K562 (cell line): ENCODE data around the gene C11orf86. TPM values are rescaled to one million over a fixed set of nuclear protein-coding genes. Genes with fewer than 3 reads are reported as not detected.

Experiments used
- ATAC-seq: fragments of 200-7000 bp; cut with Tn5 transposase; 3 replicates; pipeline ENCODE4 v1.9.1; 2020; ENCODE audit warnings: moderate library complexity
- BruUV-seq: library from RNA; stranded (reverse); fragments of 400-500 nt; replicated peaks from 2 replicates; lab custom pipeline; 2021; lab: Mats Ljungman, UMichigan
- CTCF ChIA-PET: fragments of 300-600 bp; formaldehyde crosslinking; extraction: SDS; loops from one replicate; lab custom pipeline; 2021; ENCODE audit warnings: low intra/inter-chr PET ratio; lab: Yijun Ruan, JAX
- POLR2A ChIA-PET: fragments of 300-600, 350-650 bp; sonication (Branson Sonifier 250); formaldehyde crosslinking; extraction: SDS; loops from one replicate; lab custom pipeline; 2021; ENCODE audit warnings: antibody characterized with exemption, inconsistent platforms; lab: Yijun Ruan, JAX
- DNase-seq, 4 experiments: peaks; one replicate each; pipeline versions ENCODE4 v3.0.0 to v3.0.0-alpha.2; 2011 to 2018; ENCODE audit warnings: low spot score in 3 of 4, mixed read lengths in 3 of 4; ENCODE audit errors: extremely low read depth in 1 of 4
- FAIRE-seq: peaks from 2 replicates; lab custom pipeline; 2011; peaks lifted over from hg19 to GRCh38; lab: Jason Lieb, UNC
- H2AFZ ChIP-seq: 2 replicates; pipeline ENCODE4 v1.6.0; 2011; ENCODE audit warnings: low read depth, low read length, control low read depth, inconsistent platforms
- H3K27ac ChIP-seq: fragments of 200-600 bp; 3 replicates; pipeline ENCODE4 v1.8.0; 2011; ENCODE audit warnings: low read depth, mild to moderate bottlenecking, control low read depth, inconsistent platforms, low read length, moderate library complexity, mixed read lengths; ENCODE audit errors: extremely low read depth
- H3K27me3 ChIP-seq, 2 experiments: fragments of 300-600 bp in 1 of 2; 2 replicates in 1 of 2; 3 replicates in 1 of 2; pipeline versions ENCODE4 v1.6.0 to v1.8.0; 2011; ENCODE audit warnings: inconsistent platforms in 2 of 2, low read length in 2 of 2, mild to moderate bottlenecking in 1 of 2, mixed read lengths in 1 of 2, moderate library complexity in 1 of 2; ENCODE audit not compliant: control insufficient read depth in 2 of 2, insufficient read depth in 2 of 2
- H3K36me3 ChIP-seq: fragments of 300-600 bp; 3 replicates; pipeline ENCODE4 v1.8.0; 2011; ENCODE audit warnings: mild to moderate bottlenecking, low read length, inconsistent platforms; ENCODE audit not compliant: control insufficient read depth, insufficient read depth
- H3K4me1 ChIP-seq, 2 experiments: fragments of 200-600 bp in 1 of 2; replicated peaks in 1 of 2; 2 replicates in 1 of 2; 3 replicates in 1 of 2; pipeline versions ENCODE4 v1.5.1 to v1.8.0; 2011; ENCODE audit warnings: inconsistent platforms in 2 of 2, low read length in 2 of 2, mild to moderate bottlenecking in 1 of 2, mixed read lengths in 1 of 2, moderate library complexity in 1 of 2; ENCODE audit not compliant: control insufficient read depth in 2 of 2, insufficient read depth in 2 of 2
- H3K4me2 ChIP-seq: 2 replicates; pipeline ENCODE4 v1.6.1; 2011; ENCODE audit warnings: low read length, control low read depth, inconsistent platforms, mixed read lengths; ENCODE audit not compliant: insufficient read depth
- H3K4me3 ChIP-seq: fragments of 200-600 bp; sonication (generic), shearing (Covaris generic); 2 replicates; pipeline ENCODE4 v1.5.1; 2016; ENCODE audit warnings: control low read depth, inconsistent platforms
- H3K79me2 ChIP-seq: fragments of 200-600 bp; 3 replicates; pipeline ENCODE4 v1.8.0; 2011; ENCODE audit warnings: low read length, inconsistent platforms; ENCODE audit not compliant: control insufficient read depth, insufficient read depth
- H3K9ac ChIP-seq, 2 experiments: 2 replicates each; pipeline versions ENCODE4 v1.6.0 to v1.6.1; 2011; ENCODE audit warnings: low read depth in 2 of 2, low read length in 2 of 2, control low read depth in 1 of 2, inconsistent platforms in 1 of 2, mild to moderate bottlenecking in 1 of 2, mixed read lengths in 1 of 2; ENCODE audit not compliant: insufficient read depth in 1 of 2
- H3K9me1 ChIP-seq: one replicate; pipeline ENCODE4 v1.6.0; 2011; ENCODE audit warnings: inconsistent platforms, mild to moderate bottlenecking, low read length, moderate library complexity; ENCODE audit not compliant: control insufficient read depth, insufficient read depth
- H3K9me3 ChIP-seq: replicated peaks from 2 replicates; pipeline ENCODE4 v1.5.1; 2011; ENCODE audit warnings: low read depth, low read length, inconsistent platforms; ENCODE audit not compliant: control insufficient read depth, insufficient read depth
- H4K20me1 ChIP-seq: replicated peaks from 2 replicates; pipeline ENCODE4 v1.6.1; 2011; ENCODE audit warnings: low read length, inconsistent platforms, mixed read lengths; ENCODE audit not compliant: control insufficient read depth, insufficient read depth
- CBX3 ChIP-seq, 2 experiments: IDR thresholded peaks; 1 replicate in 1 of 2; 2 replicates in 1 of 2; pipeline ENCODE4 v1.6.1; 2012; ENCODE audit warnings: inconsistent platforms in 2 of 2, low read length in 2 of 2, borderline replicate concordance in 1 of 2, control low read depth in 1 of 2
- DPF2 ChIP-seq: fragments of 450-650 bp; IDR thresholded peaks from 2 replicates; pipeline ENCODE4 v1.6.1; 2016
- ERF ChIP-seq: fragments of 450-650 bp; formaldehyde crosslinking; IDR thresholded peaks from 2 replicates; pipeline ENCODE4 v1.4.0; 2020; ENCODE audit warnings: mild to moderate bottlenecking, mixed read lengths
- EZH2 ChIP-seq: IDR thresholded peaks from 2 replicates; pipeline ENCODE4 v1.6.1; 2012; ENCODE audit warnings: low read depth, mild to moderate bottlenecking, inconsistent platforms, low read length, borderline replicate concordance
- FOXM1 ChIP-seq, 2 experiments: fragments of 450-650 bp in 1 of 2; sonication (generic) in 1 of 2; formaldehyde crosslinking in 1 of 2; IDR thresholded peaks; 2 replicates each; pipeline versions ENCODE4 v1.6.1 to v1.9.0; 2017 to 2022; ENCODE audit warnings: low read depth in 2 of 2, mild to moderate bottlenecking in 2 of 2, missing genetic modification reagents in 1 of 2, moderate library complexity in 1 of 2
- GABPA ChIP-seq: fragments of 200-800 bp; sonication (Bioruptor generic); conservative IDR thresholded peaks from 2 replicates; pipeline ENCODE4 v1.6.1; 2016; ENCODE audit warnings: low read depth, missing genetic modification characterization, missing compliant biosample characterization
- HNRNPL ChIP-seq: fragments of 200-400 bp; formaldehyde crosslinking; IDR thresholded peaks from 2 replicates; pipeline ENCODE4 v1.6.1; 2017; ENCODE audit warnings: low read depth, mild to moderate bottlenecking, low read length
- IFI16 ChIP-seq: fragments of 250-450 bp; sonication (Bioruptor Pico); IDR thresholded peaks from 2 replicates; pipeline ENCODE4 v2.1.2; 2022; ENCODE audit warnings: mild to moderate bottlenecking, inconsistent platforms
- MAFG ChIP-seq: fragments of 450-650 bp; conservative IDR thresholded peaks from 2 replicates; pipeline ENCODE4 v1.6.1; 2016; ENCODE audit warnings: missing genetic modification characterization, missing compliant biosample characterization
- NFATC3 ChIP-seq: fragments of 450-650 bp; IDR thresholded peaks from 2 replicates; pipeline ENCODE4 v1.6.1; 2017; ENCODE audit warnings: mild to moderate bottlenecking
- PTRF ChIP-seq: fragments of 450-650 bp; IDR thresholded peaks from 2 replicates; pipeline ENCODE4 v1.6.1; 2016; ENCODE audit warnings: mild to moderate bottlenecking, missing genetic modification characterization, missing compliant biosample characterization
- RBM39 ChIP-seq: fragments of 200-400 bp; formaldehyde crosslinking; optimal IDR thresholded peaks from 2 replicates; pipeline ENCODE3; 2018; ENCODE audit warnings: low read depth, low read length
- SAP30 ChIP-seq: fragments of 200-600 bp; sonication (generic); IDR thresholded peaks from 2 replicates; pipeline ENCODE4 v1.6.1; 2012; ENCODE audit warnings: borderline replicate concordance, low read depth, mild to moderate bottlenecking, moderate library complexity, low read length, control low read depth, inconsistent platforms; ENCODE audit not compliant: insufficient read depth, poor library complexity, severe bottlenecking
- TAF9B ChIP-seq: fragments of 450-650 bp; IDR thresholded peaks from 2 replicates; pipeline ENCODE4 v1.6.1; 2018; ENCODE audit warnings: mild to moderate bottlenecking; ENCODE audit not compliant: partially characterized antibody
- TBL1XR1 ChIP-seq, 2 experiments: IDR thresholded peaks; 2 replicates each; pipeline ENCODE4 v1.6.1; 2012; ENCODE audit warnings: improper control_type of control experiment in 2 of 2, low read length in 2 of 2, mild to moderate bottlenecking in 1 of 2
- TRIM24 ChIP-seq, 2 experiments: fragments of 450-650 bp; IDR thresholded peaks; 2 replicates each; pipeline ENCODE4 v1.6.1; 2016
- TRIM28 ChIP-seq: fragments of 450-650 bp; IDR thresholded peaks from 2 replicates; pipeline ENCODE4 v1.6.1; 2017
- ZBTB8A ChIP-seq: fragments of 450-650 bp; IDR thresholded peaks from 2 replicates; pipeline ENCODE4 v1.6.1; 2018; ENCODE audit warnings: mild to moderate bottlenecking, moderate library complexity; ENCODE audit not compliant: partially characterized antibody
- ZNF316 ChIP-seq: fragments of 450-650 bp; IDR thresholded peaks from 2 replicates; pipeline ENCODE4 v1.6.1; 2016
- ZNF57 ChIP-seq: fragments of 450-650 bp; formaldehyde crosslinking; IDR thresholded peaks from 2 replicates; pipeline ENCODE4 v1.4.0; 2020; ENCODE audit warnings: mild to moderate bottlenecking, moderate library complexity
- ZNF79 ChIP-seq: fragments of 250-450 bp; sonication (Bioruptor Pico); IDR thresholded peaks from 2 replicates; pipeline ENCODE4 v1.4.0; 2020; ENCODE audit warnings: low read depth, mild to moderate bottlenecking, moderate library complexity
- WGBS: fragments of 100-300 bp; shearing (Covaris generic); methylation state at CpG from one replicate; pipeline ENCODE4 v1.1.6; 2016; ENCODE audit warnings: low coverage, mixed read lengths; ENCODE audit not compliant: insufficient coverage; ENCODE audit errors: missing lambda C conversion rate; 5-methylcytosine and 5-hydroxymethylcytosine counted together
- in situ Hi-C: fragments of 300-500 bp; cut with MboI; formaldehyde crosslinking; loops from 4 replicates; pipeline ENCODE4 v1.15.0; 2018; ENCODE audit warnings: inconsistent platforms, mixed read lengths
- intact Hi-C: fragments of 100-400 bp; cut with micrococcal nuclease; formaldehyde crosslinking; loops from 2 replicates; pipeline ENCODE4 v1.14.2; 2022
- polyA plus RNA-seq, 8 experiments: library from polyadenylated mRNA; depleted of rRNA in 4 of 8; stranded (reverse) in 5 of 8; unstranded in 3 of 8; fragments of >200 nt; fragmentation: Nextera tagmentation in 2 of 8; fragmentation: Illumina TruSeq in 1 of 8; extraction: Ambion mirVana in 2 of 8; extraction: Trizol in 1 of 8; gene quantifications; 2 replicates each; pipeline versions ENCODE4 v1.2.1 to v1.2.3, GENCODE V29; 2011 to 2014; ENCODE audit warnings: inconsistent platforms in 1 of 8, missing spikeins in 1 of 8
- total RNA-seq, 7 experiments: library from RNA; depleted of rRNA in 6 of 7; stranded (reverse); fragments of >200 nt in 6 of 7; fragmentation: Illumina TruSeq in 2 of 7; extraction: Trizol in 2 of 7; gene quantifications; 2 replicates each; pipeline versions ENCODE4 v1.2.1 to v1.2.3, GENCODE V29; 2011 to 2021; ENCODE audit warnings: low replicate concordance in 1 of 7
- TF ChIP-seq, protein P1 (sequence below): fragments of 450-650 bp; IDR thresholded peaks from 2 replicates; pipeline ENCODE4 v1.6.1; 2018; ENCODE audit not compliant: partially characterized antibody

Gene C11orf86
- total and polyA plus RNA-seq, 9 of the 15 experiments (the other 6 are each of a cell fraction or from before 2014, with no cell fraction given): not detected

DNA sequence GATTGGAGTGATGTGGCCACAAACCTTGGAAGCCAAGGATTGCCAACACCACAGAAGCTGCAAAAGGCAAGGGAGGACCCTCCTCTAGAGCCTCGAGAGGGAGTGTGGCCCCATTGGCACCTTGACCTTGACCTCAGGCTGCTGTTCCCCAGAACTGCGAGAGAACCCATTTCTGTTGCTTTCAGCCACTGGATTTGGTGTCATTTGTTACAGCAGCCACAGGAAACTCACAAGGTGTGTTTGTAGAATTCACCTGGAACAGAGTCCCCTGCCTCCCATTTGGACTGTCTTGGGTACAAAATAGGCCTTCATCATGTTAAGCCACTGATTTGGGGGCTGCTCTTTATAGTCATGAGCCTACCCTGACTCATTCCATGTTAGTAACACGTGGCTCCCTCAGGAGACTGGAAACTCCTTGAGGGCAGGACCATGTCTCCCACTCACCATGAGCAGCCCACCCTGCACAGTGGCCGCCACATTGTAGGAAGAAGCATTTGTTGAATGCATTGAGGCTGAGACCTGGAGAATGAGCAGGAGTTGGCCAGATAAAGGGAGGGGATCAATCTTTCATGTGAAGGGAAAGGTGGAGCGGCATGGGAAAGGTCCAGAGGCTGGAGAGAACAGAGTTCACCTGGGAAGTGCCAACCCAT, 8.3 kb downstream of the C11orf86 start:
- intact Hi-C loops: no loop called here
- Histone ChIP-seq H3K9me1 (no peaks in the 10 kb centered on the region), H3K79me2 (no peaks in the 10 kb centered on the region), H3K4me1 (peaks cover 2 to 9% of the 10 kb centered on the region in 2 experiments; a peak in 4 of 5 replicates), H3K4me2 (no peak overlapping the region), H3K9me3 (no peaks in the 10 kb centered on the region), H3K27ac (no peak overlapping the region), H2AFZ (no peak overlapping the region), H3K36me3 (no peaks in the 10 kb centered on the region), H3K9ac (no peak overlapping the region), H4K20me1 (no peaks in the 10 kb centered on the region), H3K4me3 (no peak overlapping the region), H3K27me3 (no peaks in the 10 kb centered on the region)
- no TSS peak for BruUV-seq
- ATAC-seq: no peak
- CTCF ChIA-PET: no interaction called here
- in situ Hi-C loops: loop anchor here (5.0 kb wide), 1 partner anchor 291 kb away; no protein-coding TSS in a partner anchor
- no peak for DNase-seq
- 57% methylated on average over 5 of the region's 5 CpGs for WGBS
- no peak for TF ChIP-seq TAF9B
- no peak for TF ChIP-seq HNRNPL
- no peak for TF ChIP-seq ZBTB8A
- TF ChIP-seq IFI16: no peak
- no peak for TF ChIP-seq DPF2
- peak; percentile 25 to 40; a peak in 2 of 4 replicates for TF ChIP-seq TRIM24 (IDR thresholded peaks at IDR 0.05)
- no peak for TF ChIP-seq MAFG (tag)
- TF ChIP-seq ERF (CRISPR knock-in tag): no peak
- TF ChIP-seq TRIM28: peak; percentile 59; the same call in 1 of the 2 replicates
- no peak for TF ChIP-seq PTRF
- TF ChIP-seq, protein P1, sequence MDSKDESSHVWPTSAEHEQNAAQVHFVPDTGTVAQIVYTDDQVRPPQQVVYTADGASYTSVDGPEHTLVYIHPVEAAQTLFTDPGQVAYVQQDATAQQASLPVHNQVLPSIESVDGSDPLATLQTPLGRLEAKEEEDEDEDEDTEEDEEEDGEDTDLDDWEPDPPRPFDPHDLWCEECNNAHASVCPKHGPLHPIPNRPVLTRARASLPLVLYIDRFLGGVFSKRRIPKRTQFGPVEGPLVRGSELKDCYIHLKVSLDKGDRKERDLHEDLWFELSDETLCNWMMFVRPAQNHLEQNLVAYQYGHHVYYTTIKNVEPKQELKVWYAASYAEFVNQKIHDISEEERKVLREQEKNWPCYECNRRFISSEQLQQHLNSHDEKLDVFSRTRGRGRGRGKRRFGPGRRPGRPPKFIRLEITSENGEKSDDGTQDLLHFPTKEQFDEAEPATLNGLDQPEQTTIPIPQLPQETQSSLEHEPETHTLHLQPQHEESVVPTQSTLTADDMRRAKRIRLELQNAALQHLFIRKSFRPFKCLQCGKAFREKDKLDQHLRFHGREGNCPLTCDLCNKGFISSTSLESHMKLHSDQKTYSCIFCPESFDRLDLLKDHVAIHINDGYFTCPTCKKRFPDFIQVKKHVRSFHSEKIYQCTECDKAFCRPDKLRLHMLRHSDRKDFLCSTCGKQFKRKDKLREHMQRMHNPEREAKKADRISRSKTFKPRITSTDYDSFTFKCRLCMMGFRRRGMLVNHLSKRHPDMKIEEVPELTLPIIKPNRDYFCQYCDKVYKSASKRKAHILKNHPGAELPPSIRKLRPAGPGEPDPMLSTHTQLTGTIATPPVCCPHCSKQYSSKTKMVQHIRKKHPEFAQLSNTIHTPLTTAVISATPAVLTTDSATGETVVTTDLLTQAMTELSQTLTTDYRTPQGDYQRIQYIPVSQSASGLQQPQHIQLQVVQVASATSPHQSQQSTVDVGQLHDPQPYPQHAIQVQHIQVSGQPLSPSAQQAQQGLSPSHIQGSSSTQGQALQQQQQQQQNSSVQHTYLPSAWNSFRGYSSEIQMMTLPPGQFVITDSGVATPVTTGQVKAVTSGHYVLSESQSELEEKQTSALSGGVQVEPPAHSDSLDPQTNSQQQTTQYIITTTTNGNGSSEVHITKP: no peak
- peak; percentile 81 for TF ChIP-seq ZNF316
- no peak for TF ChIP-seq TBL1XR1 (IDR thresholded peaks at IDR 0.05; ENCODE audit: low read length in 2 of 2)
- TF ChIP-seq EZH2: no peak
- no peak for TF ChIP-seq ZNF79 (CRISPR knock-in tag)
- no peak for TF ChIP-seq GABPA
- TF ChIP-seq FOXM1 (IDR thresholded peaks at IDR 0.05; ENCODE audit: low read depth): no peak
- no peak for TF ChIP-seq FOXM1 (CRISPR knock-in tag; IDR thresholded peaks at IDR 0.05; ENCODE audit: low read depth)
- peak in 1 of 2 experiments; percentile 44; a peak in 1 of 3 replicates for TF ChIP-seq CBX3 (IDR thresholded peaks at IDR 0.05; ENCODE audit: borderline replicate concordance in 1 of 2, low read length in 2 of 2)
- no peak for TF ChIP-seq RBM39
- TF ChIP-seq ZNF57 (CRISPR knock-in tag): no peak
- TF ChIP-seq NFATC3: no peak
- TF ChIP-seq SAP30: no peak
- POLR2A ChIA-PET: no interaction called here
- FAIRE-seq: no peak
